Type B pancreatic cell (in vitro differentiated cells): ENCODE results near the gene CMTM5. TPM values are rescaled to one million over a fixed set of nuclear protein-coding genes. Genes with fewer than 3 reads are reported as not detected.

Source experiments
- DNase-seq: peaks from one replicate; pipeline ENCODE4 v3.0.0; 2021; ENCODE audit warnings: mixed read lengths; ENCODE audit not compliant: unreplicated experiment; ENCODE audit errors: extremely low spot score
- H3K27ac Mint-ChIP-seq: 2 replicates; pipeline ENCODE4 v1.8.0; 2021; ENCODE audit warnings: mild to moderate bottlenecking, mixed read lengths
- H3K27me3 Mint-ChIP-seq: 2 replicates; pipeline ENCODE4 v1.8.0; 2021; ENCODE audit warnings: mixed read lengths
- H3K36me3 Mint-ChIP-seq: 2 replicates; pipeline ENCODE4 v1.8.0; 2021; ENCODE audit warnings: mixed read lengths
- H3K4me1 Mint-ChIP-seq: one replicate; pipeline ENCODE4 v1.8.0; 2021; ENCODE audit warnings: mixed read lengths; ENCODE audit not compliant: unreplicated experiment
- H3K4me3 Mint-ChIP-seq: 2 replicates; pipeline ENCODE4 v1.8.0; 2021; ENCODE audit warnings: mild to moderate bottlenecking, mixed read lengths
- H3K9me3 Mint-ChIP-seq: 2 replicates; pipeline ENCODE4 v1.8.0; 2021; ENCODE audit warnings: mixed read lengths
- total RNA-seq: library from RNA; stranded (reverse); gene quantifications from 2 replicates; pipeline ENCODE4 v1.2.1, GENCODE V29; 2021; ENCODE audit warnings: low replicate concordance
- TF ChIP-seq, protein P1 (sequence below): fragments of 200-600 bp; sonication (generic); conservative IDR thresholded peaks from 2 replicates; pipeline ENCODE4 v1.5.0; 2021; ENCODE audit warnings: antibody characterized with exemption, mild to moderate bottlenecking

Gene CMTM5
- total RNA-seq, 1 donor from 2014 or later = 0.19 TPM

DNA sequence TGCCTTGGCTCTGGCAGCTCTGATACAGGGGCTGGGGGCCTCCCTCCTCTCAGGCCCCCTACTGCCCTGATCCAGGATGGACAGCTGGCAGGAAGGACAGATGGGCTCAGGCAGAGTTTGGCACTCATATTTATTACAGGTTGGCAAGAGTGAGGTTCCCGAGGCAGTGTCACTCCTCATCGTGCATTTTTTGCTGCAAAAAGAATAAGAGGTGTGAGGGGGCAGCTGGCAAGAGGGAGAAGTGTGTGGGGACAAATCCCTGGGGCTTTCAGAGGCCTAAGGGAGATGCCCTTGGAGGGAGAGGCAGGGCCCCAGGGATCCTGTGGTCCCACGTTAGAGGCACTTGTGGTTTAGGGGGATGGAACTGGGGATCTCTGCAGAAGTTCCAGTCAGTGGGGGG, 5.0 kb downstream of the CMTM5 start:
- Mint-ChIP-seq H3K4me1 (peaks cover 7% of the 10 kb centered on the region), H3K4me3 (no peak overlapping the region), H3K27ac (no peak overlapping the region), H3K27me3 (peaks cover 20% of the 10 kb centered on the region), H3K36me3 (no peaks in the 10 kb centered on the region), H3K9me3 (no peaks in the 10 kb centered on the region)
- no peak for DNase-seq
- TF ChIP-seq, protein P1, sequence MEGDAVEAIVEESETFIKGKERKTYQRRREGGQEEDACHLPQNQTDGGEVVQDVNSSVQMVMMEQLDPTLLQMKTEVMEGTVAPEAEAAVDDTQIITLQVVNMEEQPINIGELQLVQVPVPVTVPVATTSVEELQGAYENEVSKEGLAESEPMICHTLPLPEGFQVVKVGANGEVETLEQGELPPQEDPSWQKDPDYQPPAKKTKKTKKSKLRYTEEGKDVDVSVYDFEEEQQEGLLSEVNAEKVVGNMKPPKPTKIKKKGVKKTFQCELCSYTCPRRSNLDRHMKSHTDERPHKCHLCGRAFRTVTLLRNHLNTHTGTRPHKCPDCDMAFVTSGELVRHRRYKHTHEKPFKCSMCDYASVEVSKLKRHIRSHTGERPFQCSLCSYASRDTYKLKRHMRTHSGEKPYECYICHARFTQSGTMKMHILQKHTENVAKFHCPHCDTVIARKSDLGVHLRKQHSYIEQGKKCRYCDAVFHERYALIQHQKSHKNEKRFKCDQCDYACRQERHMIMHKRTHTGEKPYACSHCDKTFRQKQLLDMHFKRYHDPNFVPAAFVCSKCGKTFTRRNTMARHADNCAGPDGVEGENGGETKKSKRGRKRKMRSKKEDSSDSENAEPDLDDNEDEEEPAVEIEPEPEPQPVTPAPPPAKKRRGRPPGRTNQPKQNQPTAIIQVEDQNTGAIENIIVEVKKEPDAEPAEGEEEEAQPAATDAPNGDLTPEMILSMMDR = no peak

DNA sequence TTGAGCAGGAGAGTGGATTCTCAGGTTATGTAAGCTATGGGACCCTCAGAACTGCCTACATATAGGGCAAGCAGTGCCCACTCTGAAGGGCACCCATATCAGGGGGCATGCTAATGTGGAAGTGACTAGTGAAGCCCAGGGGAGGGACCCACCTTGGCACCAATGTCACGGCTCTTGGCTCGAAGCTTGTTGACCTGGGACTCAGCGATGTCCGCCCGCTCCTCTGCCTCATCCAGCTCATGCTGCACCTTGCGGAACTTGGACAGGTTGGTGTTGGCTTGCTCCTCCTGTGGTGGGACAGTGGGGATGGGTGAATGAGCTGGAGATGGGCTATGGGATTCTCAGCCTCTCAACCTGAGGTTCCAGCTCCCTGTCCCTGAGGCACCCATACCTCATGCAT, 5.4 kb downstream of the CMTM5 start:
- Mint-ChIP-seq H3K4me3 (no peak overlapping the region), H3K27ac (no peak overlapping the region), H3K36me3 (no peaks in the 10 kb centered on the region), H3K27me3 (peaks cover 20% of the 10 kb centered on the region), H3K4me1 (peaks cover 7% of the 10 kb centered on the region), H3K9me3 (no peaks in the 10 kb centered on the region)
- DNase-seq = no peak
- TF ChIP-seq, protein P1 = no peak

DNA sequence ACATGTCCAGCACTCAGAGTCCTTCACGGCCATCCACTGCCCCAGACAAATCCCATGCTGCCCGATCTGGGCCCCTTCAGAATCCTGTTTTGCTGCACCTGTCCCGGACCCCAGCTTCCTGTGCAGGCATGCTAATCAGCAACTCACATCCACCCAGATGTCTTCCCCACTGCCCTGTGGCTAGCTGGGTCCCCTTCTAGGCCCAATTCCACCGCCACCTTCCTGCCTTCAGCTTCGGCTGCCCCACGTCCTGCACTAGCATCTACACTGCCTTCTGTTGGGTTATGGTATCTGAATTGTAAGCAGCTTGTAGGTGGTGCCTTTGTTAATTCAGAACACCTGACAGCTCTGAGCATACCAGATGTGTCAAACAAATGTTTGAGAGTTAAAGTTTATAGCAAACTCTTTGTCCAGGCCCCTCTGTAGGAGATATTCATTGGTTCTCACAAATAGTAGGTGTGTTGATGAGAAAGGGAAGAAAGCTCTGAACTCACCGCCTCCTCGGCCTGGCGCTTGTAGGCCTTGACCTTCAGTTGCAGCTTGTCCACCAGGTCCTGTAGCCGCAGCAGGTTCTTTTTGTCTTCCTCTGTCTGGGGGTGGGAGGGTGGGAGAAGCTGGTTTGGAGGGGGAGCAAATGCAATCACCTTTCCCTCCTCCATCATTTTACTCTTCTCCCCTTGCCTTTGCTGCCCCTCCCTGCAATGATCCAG, 6.0 kb downstream of the CMTM5 start:
- H3K4me1 Mint-ChIP-seq = peaks cover 7% of the 10 kb centered on the region
- no peaks in the 10 kb centered on the region for H3K9me3 Mint-ChIP-seq
- H3K27ac Mint-ChIP-seq = no peak overlapping the region
- DNase-seq = no peak
- H3K36me3 Mint-ChIP-seq = no peaks in the 10 kb centered on the region
- H3K27me3 Mint-ChIP-seq = peaks cover 24% of the 10 kb centered on the region
- TF ChIP-seq, protein P1 = no peak
- H3K4me3 Mint-ChIP-seq = no peak overlapping the region

DNA sequence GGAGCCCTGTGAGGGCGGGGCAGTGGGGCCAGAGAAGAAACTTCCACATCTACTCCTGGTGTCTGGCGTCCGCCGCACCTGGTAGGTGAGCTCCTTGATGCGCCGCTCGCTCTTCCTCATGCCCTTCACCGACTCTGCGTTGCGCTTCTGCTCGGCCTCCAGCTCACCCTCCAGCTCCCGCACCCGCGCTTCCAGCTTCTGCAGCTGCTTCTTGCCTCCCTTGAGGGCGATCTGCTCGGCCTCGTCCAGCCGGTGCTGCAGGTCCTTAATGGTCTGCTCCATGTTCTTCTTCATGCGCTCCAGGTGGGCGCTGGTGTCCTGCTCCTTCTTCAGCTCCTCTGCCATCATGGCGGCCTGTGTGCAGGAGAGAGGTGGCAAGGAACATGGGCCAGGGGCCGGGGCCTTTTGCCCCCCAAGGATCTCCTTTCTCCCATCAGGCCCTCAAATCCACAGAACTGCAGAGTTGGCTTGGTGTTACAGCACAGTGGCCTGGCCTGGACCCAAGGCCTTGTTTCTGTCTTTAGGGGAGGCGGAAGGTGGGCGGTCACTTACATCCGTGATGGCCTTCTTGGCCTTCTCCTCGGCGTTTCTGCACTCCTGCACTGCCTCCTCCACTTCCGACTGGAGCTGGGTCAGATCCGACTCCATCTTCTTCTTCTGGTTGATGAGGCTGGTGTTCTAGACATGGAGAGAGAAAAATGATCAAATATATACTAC, 7.7 kb downstream of the CMTM5 start:
- Mint-ChIP-seq H3K4me1 (peaks cover 7% of the 10 kb centered on the region), H3K27ac (no peak overlapping the region), H3K36me3 (no peaks in the 10 kb centered on the region), H3K9me3 (no peaks in the 10 kb centered on the region), H3K4me3 (no peak overlapping the region), H3K27me3 (peaks cover 24% of the 10 kb centered on the region)
- no peak for DNase-seq
- TF ChIP-seq, protein P1 = no peak

DNA sequence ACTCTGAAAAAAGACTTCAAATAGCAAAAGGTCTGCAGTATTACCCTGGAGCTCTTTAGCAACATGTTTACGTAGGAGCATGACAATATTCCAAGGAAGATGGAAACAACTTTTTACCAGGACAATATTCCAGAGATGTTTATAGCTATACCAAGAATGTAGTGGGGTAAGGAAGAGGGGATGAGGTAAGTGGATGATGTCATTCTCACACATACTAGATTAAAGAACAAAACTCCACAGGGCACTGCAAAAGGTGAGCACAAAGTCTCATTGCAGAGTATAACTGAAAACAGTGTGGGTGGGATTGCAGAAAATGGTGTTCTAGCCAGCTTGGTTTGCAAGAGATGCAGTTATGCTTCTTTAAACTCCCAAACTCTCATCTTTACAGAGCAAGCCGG, 8.4 kb downstream of the CMTM5 start:
- Mint-ChIP-seq H3K36me3 (no peaks in the 10 kb centered on the region), H3K9me3 (no peaks in the 10 kb centered on the region), H3K27ac (no peak overlapping the region), H3K4me1 (peaks cover 7% of the 10 kb centered on the region), H3K4me3 (no peak overlapping the region), H3K27me3 (peaks cover 19% of the 10 kb centered on the region)
- no peak for DNase-seq
- TF ChIP-seq, protein P1 = no peak
